ENCODE results near the gene AP1G1. TPM values are rescaled to one million over a fixed set of nuclear protein-coding genes. Genes with fewer than 3 reads are reported as not detected.
"Not testable (repeated sequence)": the region's sequence is repeated elsewhere in the genome, so short reads cannot be mapped to it uniquely, and the experiment has no call there.

Gene AP1G1
- total RNA-seq: 95.8 TPM
- long read RNA-seq, partial matches to known transcripts: 7 of 11 reads
- long read RNA-seq, other reads (novel, unspliced or antisense): 4 of 11 reads

DNA sequence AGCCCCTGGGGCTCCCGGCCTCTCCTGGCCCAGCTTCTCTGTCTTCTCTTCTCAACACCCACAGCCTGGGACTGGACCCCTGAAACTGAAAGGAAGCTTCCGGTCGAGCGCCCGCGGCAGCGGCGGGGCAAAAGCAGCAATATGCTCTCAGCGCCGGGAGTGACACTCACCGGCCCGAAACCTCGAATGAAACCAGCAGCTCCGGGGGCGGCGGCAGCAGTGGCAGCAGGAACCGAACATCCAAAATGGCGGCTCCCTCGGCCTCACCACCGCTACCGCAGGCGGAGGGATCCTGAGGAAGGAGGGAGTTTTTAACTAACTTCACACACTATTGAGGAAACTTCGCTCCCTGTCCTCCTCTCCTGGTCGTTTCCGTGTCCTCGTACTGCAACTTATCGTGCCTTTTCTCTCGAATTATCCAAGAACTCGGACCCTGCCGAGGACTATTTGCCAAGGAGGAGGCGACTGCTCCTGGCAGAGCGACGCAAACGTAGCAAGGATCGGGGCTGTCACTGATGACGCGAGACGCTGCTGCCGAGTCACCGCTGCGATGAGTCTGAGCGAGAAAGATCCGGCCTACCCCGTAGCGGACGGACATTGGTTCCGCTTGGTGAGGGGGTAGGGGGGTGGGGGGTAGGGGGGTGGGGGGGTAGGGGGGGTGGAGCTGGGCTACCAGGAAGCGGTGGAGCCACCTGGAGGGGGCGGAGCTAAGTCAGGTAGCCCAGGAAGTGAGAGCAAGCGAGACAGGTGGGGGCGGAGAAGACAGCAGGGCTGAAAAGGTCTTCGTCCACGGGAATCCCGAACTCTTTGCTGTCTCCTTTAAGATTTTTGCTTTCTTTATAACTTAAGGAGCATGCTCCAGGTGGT, at the start of gene AP1G1:
Gene AP1G1, minus strand, starts transcription at position 242 of the 867 bp plus-strand sequence. CDS start 19,355 bp downstream, outside the sequence.
- DNase-seq (ENCODE audit: low spot score): peak; percentile 96

DNA sequence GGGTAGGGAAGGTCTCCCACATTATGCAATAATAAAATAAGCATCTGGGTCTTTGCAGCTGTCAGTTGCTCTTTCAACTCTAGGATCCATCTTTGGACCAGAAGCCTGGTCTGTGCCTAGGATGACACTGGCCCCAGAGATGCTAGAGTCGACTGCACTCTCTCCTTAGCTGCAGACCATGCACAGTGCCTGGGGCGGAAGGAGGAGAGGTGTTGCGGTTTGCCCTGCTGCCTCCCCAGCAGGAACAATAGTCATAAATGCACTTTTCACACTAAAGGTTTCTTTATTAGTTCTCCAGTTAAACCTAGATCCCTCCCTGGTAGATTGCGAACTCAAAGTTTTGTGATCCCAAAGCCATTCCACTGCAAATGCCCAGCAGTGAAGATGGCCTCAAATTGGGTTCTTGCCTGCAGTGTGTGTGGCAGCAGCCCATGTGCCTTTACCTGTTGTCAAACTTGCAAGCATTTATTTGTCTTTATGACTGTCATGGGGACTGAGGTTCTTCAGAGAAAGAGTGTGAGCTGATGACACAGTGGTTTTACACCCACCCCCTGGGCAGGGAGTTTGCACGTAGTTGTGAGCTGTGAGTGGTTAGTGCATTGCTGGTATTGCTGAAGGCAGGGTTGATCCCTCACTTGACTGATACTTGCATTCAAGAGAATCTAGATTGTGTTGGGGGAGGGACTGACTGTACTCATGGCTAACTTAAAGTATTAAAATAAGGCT, 47.5 kb upstream of the AP1G1 start:
- DNase-seq (ENCODE audit: low spot score): peak; percentile 49

DNA sequence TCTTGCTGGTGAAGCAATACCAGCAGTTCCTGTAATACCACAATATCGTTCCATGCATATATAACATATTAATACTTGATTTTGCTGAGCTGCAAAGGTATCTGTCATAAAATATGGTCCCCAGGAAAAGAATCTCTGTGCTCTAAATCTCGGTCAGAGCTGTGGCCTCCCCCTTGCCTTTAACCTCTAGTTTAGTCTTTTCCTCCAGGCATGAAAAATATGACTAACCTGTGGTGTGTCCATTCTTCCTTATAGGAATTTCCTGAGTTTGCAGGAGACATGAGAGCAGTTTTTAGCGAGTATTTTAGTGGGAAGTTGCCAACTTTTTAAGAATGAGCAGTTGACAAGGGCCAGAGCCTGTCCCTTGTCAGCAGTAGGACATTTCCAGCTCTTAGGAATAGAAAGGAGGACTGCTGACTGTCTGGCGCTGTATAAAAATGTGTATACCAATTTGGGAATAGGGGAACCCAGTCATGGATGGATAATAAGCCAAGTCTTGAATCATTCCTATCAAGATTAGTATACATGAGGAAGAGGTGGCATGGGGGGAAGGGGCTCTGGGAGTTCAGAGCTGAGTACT, 45.8 kb upstream of the AP1G1 start:
- DNase-seq (ENCODE audit: low spot score): peak; percentile 4

DNA sequence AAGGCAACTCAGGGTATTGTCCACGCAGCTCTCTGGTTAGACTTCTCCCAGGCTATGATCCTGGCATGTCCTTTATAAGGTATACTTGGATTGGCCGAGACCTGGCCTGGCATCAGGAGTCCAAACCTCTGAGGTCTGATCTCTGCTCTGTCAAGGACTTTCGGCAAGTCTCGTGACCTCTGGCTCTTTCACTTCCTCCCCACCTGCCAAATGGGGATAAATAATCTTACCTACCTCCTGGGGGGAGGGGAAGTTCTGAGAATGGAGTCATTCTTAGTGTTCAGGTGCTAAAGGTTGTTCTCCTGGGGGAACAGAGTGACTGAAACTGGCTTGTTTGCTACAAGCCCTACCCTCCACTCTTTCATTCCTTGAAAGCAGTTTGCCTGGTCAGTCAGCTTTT, 44.8 kb upstream of the AP1G1 start:
- no peak for DNase-seq (ENCODE audit: low spot score)

DNA sequence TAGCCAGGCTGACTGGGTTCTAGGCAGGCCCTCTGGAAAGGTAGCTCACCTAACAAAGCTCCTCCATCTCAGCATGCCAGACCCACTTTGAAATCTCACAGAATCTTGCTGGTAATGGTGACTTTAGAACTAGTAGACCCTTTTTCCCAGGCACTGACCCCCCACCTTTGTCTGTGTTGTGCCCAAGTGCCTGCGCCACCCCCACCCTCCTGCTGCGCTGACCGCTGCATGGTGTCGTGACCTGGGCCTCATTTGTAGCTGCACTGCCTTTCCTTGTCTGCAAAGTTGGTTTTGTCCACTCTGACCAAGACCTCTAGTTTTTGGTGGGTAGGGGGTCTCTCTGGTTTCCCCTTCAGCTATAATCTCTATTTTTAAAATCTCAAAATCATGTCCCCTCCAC, 43.9 kb upstream of the AP1G1 start:
- peak; percentile 85 for DNase-seq (ENCODE audit: low spot score)

DNA sequence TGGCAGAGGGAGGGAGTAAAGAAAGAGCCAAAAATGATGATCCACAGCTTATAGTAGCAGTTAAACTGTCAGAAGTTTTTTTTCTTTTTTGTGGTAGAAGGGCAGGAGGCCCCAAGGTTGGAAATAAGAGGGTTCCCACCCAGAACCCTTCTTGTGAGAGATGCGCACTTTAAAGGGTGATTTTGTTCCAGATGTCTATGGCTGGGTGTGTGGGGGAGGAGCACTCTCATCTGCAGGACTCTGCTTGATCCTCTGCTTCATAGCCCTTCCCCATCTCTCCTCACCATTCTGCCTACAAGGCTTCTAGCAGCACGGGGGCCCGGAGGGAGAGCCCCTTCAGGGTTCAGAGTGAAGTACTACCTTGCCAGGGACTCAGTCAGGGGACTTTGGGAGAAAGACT, 43.5 kb upstream of the AP1G1 start:
- DNase-seq (ENCODE audit: low spot score): peak; percentile 49

DNA sequence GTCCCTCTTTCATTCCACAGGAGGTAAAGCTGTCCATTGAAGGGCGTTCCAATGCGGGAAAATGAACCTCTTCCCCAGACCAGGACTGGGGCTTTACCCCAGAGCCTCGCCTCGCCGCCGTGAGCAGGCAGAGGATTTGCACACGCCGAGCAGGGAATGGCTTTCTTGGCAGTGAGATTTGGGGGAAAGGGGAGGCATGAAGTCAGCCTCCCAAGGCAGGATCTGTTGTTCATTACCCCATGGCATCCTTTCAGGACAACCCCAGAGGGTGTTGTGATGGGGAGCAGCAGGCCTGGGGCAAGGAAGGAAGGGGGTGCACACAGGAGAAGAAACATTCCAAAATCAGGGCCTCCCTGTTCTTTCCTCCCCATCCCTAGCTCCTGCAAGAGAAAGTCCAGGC, 43.1 kb upstream of the AP1G1 start:
- DNase-seq (ENCODE audit: low spot score): peak; percentile 57

GRCh38 chr16:71848622-71849021, 40.0 kb upstream of the AP1G1 start:
- DNase-seq (ENCODE audit: low spot score): no peak

DNA sequence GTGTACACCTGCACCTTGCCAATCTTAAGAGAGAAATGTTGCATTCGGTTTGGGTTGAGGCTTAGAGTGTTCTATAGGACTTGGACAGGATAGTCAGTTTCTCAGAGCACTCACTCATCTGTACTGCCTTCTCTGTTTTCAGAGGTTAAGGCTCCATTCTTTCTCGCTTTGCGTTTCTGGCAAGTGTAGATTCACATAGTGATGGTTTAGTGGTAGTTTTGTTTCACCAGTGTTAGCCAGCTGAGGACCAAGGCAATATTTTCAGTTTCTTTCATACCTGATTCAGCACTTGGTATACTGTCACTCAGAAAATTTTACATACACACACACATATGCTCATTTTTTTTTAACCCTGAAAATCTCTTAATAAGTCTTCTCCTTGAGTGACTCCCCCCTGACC, 38.5 kb upstream of the AP1G1 start:
- DNase-seq (ENCODE audit: low spot score): no peak

GRCh38 chr16:71846431-71846830, 37.8 kb upstream of the AP1G1 start:
- no peak for DNase-seq (ENCODE audit: low spot score)

GRCh38 chr16:71845639-71846430, 37.2 kb upstream of the AP1G1 start, which contains the start of gene ATXN1L:
Gene ATXN1L (plus strand): TSS chr16:71845976. CDS start chr16:71849741, 3,765 bp downstream.
- DNase-seq (ENCODE audit: low spot score): peak; percentile 98

DNA sequence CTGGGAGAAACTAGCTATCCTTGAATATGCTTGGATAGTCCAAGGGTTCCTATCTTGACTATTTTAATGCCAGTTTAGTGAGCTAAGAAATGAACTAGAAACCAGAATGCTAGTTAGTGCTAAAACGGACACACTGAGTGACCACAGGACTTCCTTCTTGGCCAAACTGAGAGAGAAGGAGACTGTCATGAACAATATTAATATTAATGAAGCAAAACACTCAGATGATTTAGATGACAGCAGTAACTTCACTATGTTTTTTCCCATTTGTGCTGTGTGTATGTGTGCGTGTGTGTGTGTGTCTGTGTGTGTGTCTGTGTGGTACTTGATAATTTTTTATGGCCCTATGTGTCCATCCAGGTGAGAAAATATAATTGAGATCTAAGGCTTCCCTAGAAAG, 34.9 kb upstream of the AP1G1 start:
- no peak for DNase-seq (ENCODE audit: low spot score)

- DNase-seq (ENCODE audit: low spot score): no peak
Measured at GRCh38 chr16:71840052-71840451, 31.4 kb upstream of the AP1G1 start.

DNA sequence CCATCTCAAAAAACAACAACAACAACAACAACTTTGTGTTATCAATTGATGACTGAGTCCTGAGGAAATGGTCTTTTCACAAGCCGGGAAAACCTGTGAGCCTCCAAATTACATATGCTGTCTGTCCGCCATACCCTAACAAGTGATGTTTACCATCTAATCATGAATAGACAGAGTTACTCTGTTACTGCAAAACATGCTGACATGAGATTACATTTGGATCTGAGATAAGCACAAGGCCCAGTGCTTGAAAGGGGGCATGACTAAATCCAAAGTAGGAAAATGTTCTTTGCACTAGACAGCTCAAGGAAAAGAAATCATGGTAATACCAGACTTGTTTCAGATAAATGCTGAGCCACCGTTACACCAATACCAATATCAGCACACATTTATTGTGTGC, 28.5 kb upstream of the AP1G1 start:
- DNase-seq (ENCODE audit: low spot score): no peak

GRCh38 chr16:71834291-71834690, 25.7 kb upstream of the AP1G1 start:
- no peak for DNase-seq (ENCODE audit: low spot score)

GRCh38 chr16:71832112-71832511, 23.5 kb upstream of the AP1G1 start:
- DNase-seq (ENCODE audit: low spot score): not testable (repeated sequence)

DNA sequence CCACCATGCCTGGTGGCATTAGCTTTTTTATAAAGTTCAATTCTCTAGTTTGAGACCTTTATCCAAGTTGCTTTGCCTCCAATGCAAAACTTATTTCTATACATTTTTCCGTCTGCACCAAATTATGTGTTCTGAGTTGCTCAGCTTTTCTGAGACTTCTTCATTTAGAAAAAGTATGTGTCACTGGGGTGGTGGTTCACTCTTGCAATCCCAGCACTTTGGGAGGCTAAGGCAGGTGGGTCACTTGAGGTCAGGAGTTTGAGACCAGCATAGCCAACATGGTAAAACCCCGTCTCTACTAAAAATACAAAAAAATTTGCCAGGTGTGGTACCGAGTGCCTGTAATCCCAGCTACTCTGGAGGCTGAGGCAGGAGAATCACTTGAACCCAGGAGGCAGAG, 23.1 kb upstream of the AP1G1 start:
- peak; percentile 8 for DNase-seq (ENCODE audit: low spot score)

DNA sequence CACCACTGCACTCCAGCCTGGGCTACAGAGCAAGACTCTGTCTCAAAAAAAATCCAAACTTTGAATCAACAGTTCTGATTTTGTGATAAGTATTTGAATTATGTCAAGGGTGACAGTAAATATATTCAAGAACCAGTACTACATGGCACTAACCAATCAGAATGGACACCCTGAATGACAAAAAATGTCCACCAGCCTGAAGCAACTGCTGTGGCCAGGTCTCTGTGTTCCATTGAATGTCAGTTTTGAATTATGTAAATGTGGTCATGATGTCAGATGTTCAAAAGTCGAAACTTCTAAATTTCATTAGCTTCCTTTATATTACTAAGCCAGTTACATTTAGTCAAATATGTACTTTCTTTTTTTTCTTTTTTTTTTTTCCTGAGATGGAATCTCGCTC, 21.7 kb upstream of the AP1G1 start:
- no peak for DNase-seq (ENCODE audit: low spot score)

- no peak for DNase-seq (ENCODE audit: low spot score)
Measured at GRCh38 chr16:71826533-71827017, 17.9 kb upstream of the AP1G1 start.

- DNase-seq (ENCODE audit: low spot score): not testable (repeated sequence)
Measured at GRCh38 chr16:71817155-71817500, 8.5 kb upstream of the AP1G1 start.

DNA sequence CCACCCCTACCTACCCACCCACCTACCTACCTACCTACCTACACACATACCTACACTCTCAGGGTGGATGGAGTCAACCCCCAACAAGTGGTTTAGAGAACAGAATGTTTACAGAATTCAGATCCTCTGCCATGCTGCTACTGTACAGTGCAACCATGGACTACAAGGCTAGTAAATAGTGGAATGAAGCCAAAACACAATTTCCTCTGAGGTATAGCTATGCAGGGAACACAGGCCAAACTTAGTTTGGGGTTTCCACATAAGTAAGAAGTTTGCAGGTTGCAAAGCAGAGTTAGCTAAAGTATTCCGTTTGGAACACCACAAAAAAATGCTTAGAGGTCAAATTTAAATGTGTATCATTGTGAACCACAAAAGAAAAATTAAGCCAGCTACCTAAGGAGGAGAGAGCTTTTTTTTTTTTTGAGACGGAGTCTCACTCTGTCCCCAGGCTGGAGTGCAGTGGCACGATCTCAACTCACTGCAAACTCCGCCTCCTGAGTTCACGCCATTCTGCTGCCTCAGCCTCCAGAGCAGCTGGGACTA, 2.7 kb upstream of the AP1G1 start:
- no peak for DNase-seq (ENCODE audit: low spot score)

Data from mesenteric fat pad (tissue), 1 donor.